Measurements from ENCODE around the gene USP19. TPM values are rescaled to one million over a fixed set of nuclear protein-coding genes. Genes with fewer than 3 reads are reported as not detected.

The USP19 gene
- total RNA-seq, 1 experiment from 2014 or later = 73.3 TPM

DNA sequence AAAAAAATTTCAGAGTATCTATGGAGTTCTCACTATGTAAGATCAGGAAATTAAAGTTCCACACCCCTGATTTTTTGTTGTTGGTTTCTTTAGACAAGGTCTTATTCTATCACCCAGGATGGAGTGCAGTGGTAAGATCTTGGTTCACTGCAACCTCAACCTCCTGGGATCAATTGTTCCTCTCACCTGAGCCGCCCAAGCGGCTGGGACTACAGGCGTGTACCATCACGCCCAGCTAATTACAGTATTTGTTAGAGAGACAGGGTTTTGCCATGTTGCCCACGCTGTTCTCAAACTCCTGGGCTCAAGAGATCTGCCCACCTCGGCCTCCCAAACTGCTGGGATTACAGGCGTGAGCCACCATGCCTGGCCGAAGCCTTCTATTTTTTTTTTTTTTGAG lies 39.2 kb downstream of the USP19 start:
- ATAC-seq = no peak
- TF ChIP-seq, protein P1, sequence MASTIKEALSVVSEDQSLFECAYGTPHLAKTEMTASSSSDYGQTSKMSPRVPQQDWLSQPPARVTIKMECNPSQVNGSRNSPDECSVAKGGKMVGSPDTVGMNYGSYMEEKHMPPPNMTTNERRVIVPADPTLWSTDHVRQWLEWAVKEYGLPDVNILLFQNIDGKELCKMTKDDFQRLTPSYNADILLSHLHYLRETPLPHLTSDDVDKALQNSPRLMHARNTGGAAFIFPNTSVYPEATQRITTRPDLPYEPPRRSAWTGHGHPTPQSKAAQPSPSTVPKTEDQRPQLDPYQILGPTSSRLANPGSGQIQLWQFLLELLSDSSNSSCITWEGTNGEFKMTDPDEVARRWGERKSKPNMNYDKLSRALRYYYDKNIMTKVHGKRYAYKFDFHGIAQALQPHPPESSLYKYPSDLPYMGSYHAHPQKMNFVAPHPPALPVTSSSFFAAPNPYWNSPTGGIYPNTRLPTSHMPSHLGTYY (CRISPR knock-in tag; IDR thresholded peaks at IDR 0.05) = no peak
- TF ChIP-seq, protein P2, sequence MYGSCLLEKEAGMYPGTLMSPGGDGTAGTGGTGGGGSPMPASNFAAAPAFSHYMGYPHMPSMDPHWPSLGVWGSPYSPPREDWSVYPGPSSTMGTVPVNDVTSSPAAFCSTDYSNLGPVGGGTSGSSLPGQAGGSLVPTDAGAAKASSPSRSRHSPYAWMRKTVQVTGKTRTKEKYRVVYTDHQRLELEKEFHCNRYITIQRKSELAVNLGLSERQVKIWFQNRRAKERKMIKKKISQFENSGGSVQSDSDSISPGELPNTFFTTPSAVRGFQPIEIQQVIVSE (CRISPR knock-in tag; IDR thresholded peaks at IDR 0.05; ENCODE audit: borderline replicate concordance) = no peak
- TF ChIP-seq, protein P3, sequence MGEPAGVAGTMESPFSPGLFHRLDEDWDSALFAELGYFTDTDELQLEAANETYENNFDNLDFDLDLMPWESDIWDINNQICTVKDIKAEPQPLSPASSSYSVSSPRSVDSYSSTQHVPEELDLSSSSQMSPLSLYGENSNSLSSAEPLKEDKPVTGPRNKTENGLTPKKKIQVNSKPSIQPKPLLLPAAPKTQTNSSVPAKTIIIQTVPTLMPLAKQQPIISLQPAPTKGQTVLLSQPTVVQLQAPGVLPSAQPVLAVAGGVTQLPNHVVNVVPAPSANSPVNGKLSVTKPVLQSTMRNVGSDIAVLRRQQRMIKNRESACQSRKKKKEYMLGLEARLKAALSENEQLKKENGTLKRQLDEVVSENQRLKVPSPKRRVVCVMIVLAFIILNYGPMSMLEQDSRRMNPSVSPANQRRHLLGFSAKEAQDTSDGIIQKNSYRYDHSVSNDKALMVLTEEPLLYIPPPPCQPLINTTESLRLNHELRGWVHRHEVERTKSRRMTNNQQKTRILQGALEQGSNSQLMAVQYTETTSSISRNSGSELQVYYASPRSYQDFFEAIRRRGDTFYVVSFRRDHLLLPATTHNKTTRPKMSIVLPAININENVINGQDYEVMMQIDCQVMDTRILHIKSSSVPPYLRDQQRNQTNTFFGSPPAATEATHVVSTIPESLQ (CRISPR knock-in tag; IDR thresholded peaks at IDR 0.05) = no peak
- TF ChIP-seq, protein P4, sequence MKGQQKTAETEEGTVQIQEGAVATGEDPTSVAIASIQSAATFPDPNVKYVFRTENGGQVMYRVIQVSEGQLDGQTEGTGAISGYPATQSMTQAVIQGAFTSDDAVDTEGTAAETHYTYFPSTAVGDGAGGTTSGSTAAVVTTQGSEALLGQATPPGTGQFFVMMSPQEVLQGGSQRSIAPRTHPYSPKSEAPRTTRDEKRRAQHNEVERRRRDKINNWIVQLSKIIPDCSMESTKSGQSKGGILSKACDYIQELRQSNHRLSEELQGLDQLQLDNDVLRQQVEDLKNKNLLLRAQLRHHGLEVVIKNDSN (CRISPR knock-in tag; IDR thresholded peaks at IDR 0.05) = no peak
- TF ChIP-seq ATF1 (CRISPR knock-in tag; IDR thresholded peaks at IDR 0.05) (no peak), TCF7 (CRISPR knock-in tag; IDR thresholded peaks at IDR 0.05; ENCODE audit: low read depth) (no peak), NR2C2 (CRISPR knock-in tag; IDR thresholded peaks at IDR 0.05) (no peak), GRHL2 (CRISPR knock-in tag; IDR thresholded peaks at IDR 0.05; ENCODE audit: insufficient replicate concordance, severe bottlenecking) (no peak), EMX1 (CRISPR knock-in tag; IDR thresholded peaks at IDR 0.05) (no peak), NR1H2 (CRISPR knock-in tag; IDR thresholded peaks at IDR 0.05) (no peak)
- Mint-ChIP-seq H3K27me3 (ENCODE audit: low read depth) (no peaks in the 10 kb centered on the region), H3K9me3 (no peaks in the 10 kb centered on the region), H3K36me3 (peaks cover 12% of the 10 kb centered on the region), H3K27ac (peak overlapping the region; percentile 41), H3K4me1 (no peaks in the 10 kb centered on the region), H3K4me3 (no peak overlapping the region)
- no peak for DNase-seq (ENCODE audit: low spot score)
- CTCF ChIA-PET = no interaction called here
- POLR2A ChIA-PET = no interaction called here

DNA sequence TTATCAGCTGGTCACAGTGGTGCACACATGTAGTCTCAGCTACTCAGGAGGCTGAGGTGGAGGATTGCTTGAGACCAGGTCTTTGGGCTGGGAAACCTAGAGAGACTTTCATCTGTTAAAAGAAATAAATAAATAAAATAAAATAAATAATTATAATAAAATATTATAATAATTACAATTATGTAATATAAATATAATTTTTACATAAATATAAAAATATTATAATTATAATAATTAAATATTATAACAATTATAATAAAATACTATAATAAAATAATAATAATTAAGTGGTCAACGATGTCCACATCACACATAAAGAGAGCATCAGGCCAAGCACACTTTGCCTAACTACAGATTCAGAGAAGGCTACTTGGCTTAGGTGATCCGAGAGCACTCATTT lies 41.4 kb downstream of the USP19 start:
- POLR2A ChIA-PET = interaction anchor here (0.7 kb wide), 1 partner anchor 40 kb away, joined by 6 read pairs; no protein-coding TSS in a partner anchor

DNA sequence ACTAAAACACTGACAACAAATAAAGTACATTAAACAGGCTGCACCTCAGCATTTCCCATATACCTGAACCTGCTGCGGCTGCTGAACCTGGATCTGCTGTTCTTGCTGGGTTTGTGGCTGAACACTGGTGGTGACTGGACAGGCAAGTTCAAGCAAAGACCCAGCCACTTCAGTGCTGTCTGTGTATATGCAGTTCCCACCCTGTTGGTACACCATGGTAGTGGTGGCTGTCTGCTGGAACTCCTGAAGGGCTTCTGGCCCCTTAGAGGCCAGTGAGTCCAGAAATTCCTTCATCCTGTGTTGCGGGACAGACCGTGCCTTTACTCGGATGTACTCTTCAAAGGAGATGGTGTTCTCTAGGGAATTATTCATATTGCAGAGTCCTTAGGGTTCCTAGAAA lies 44.0 kb downstream of the USP19 start:
- ChIA-PET CTCF (no interaction called here), POLR2A (no interaction called here)
- Mint-ChIP-seq H3K4me3 (no peak overlapping the region), H3K9me3 (no peaks in the 10 kb centered on the region), H3K36me3 (peaks cover 49% of the 10 kb centered on the region), H3K27me3 (ENCODE audit: low read depth) (no peaks in the 10 kb centered on the region), H3K4me1 (no peaks in the 10 kb centered on the region), H3K27ac (peak overlapping the region; percentile 22; the same call in 1 of the 2 replicates)
- no peak for DNase-seq (ENCODE audit: low spot score)
- no peak; the same call in 1 of the 2 replicates for ATAC-seq
- TF ChIP-seq FOXK1 (CRISPR knock-in tag; IDR thresholded peaks at IDR 0.05) (no peak), NR3C1 (CRISPR knock-in tag; conservative IDR thresholded peaks at IDR 0.05; ENCODE audit: low read depth) (no peak)

More for the DNA sequence above, 41.4 kb downstream of the USP19 start:
- peaks cover 29% of the 10 kb centered on the region for H3K36me3 Mint-ChIP-seq
- peak; percentile 100 for TF ChIP-seq HMGA2 (CRISPR knock-in tag; IDR thresholded peaks at IDR 0.05)
- TF ChIP-seq, protein P5, sequence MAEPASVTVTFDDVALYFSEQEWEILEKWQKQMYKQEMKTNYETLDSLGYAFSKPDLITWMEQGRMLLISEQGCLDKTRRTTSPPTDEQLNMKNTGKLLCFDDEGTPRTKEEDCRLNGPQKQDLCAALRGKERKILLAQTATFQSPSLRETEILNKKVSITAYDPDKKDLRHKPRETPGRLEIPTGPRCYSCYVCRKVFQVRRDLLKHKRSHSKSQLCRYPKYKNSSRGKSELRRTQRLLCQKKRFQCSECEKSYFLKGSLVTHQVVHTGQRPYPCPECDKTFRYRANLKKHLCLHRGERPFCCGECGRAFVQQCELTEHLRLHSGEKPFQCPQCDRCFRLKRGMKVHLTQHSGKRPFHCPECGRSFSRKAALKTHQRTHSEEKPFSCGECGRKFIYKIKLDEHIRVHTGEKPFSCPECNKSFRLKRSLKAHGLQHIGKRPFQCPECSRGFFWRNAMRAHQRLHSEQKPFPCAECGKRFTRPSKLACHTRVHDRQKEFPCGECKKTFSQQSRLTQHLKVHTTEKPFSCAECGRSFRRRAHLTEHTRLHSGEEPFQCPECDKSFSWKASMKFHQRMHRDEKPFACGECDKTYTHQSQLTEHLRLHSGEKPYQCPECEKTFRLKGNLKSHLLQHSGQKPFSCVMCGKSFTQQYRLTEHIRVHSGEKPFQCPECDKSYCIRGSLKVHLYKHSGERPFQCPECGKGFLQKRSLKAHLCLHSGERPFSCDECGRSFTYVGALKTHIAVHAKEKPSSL (CRISPR knock-in tag; conservative IDR thresholded peaks at IDR 0.05) = no peak
- TF ChIP-seq ZNF263 (CRISPR knock-in tag; IDR thresholded peaks at IDR 0.05; ENCODE audit: low read depth) = no peak
- TF ChIP-seq JAZF1 (CRISPR knock-in tag; IDR thresholded peaks at IDR 0.05) = no peak
- TF ChIP-seq ZNF138 (CRISPR knock-in tag; conservative IDR thresholded peaks at IDR 0.05) = no peak
- no peaks in the 10 kb centered on the region for H3K9me3 Mint-ChIP-seq
- no peak overlapping the region for H3K4me3 Mint-ChIP-seq
- H3K4me1 Mint-ChIP-seq = no peaks in the 10 kb centered on the region
- no peak for ATAC-seq
- no peak for DNase-seq (ENCODE audit: low spot score)
- CTCF ChIA-PET = no interaction called here
- H3K27me3 Mint-ChIP-seq (ENCODE audit: low read depth) = no peaks in the 10 kb centered on the region
- no peak overlapping the region for H3K27ac Mint-ChIP-seq
